ENCODE data around the gene MZB1. TPM values are rescaled to one million over a fixed set of nuclear protein-coding genes. Genes with fewer than 3 reads are reported as not detected.

MZB1 gene
- total and polyA plus RNA-seq, 2 of the 13 experiments (the other 11 are each of a cell fraction or from before 2014, with no cell fraction given) = 0.31 to 0.40 TPM

DNA sequence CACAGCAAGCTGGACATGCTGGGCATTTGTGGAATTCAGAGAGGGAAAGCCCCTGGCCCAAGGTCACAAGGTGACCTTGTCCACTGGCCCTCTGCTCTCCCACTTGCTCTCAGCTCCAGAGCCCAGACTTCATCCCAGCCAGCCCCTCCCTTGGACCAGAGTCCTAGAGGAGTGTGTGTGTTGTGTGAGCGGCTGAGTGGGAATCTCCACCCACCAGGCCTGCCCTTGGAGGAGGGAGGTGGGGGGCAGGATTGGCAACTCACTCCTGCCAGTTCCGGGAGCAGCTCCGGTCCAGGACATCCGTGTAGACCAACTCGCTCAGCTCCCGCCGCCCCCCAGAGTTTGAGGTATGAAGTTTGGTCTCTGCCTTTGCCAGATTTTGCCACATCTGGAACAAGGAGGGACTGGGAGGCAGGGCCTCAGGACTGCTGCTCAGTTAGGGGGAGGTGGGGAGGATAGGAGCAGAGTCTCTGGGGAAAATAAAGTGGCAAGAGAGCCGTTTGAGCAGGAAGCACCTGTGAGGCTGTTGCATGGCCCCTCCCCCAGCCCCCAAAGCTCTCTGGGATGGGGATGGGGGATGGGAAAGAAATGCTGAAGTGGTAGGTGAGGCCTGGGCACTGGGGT is 1.4 kb downstream of the MZB1 start (continued):
- no peak for TF ChIP-seq RFX5 (IDR thresholded peaks at IDR 0.05; ENCODE audit: low read depth, low read length)
- peak; percentile 20; the same call in 1 of the 2 replicates for TF ChIP-seq KDM4B (CRISPR knock-in tag; IDR thresholded peaks at IDR 0.05)
- TF ChIP-seq, protein P1, sequence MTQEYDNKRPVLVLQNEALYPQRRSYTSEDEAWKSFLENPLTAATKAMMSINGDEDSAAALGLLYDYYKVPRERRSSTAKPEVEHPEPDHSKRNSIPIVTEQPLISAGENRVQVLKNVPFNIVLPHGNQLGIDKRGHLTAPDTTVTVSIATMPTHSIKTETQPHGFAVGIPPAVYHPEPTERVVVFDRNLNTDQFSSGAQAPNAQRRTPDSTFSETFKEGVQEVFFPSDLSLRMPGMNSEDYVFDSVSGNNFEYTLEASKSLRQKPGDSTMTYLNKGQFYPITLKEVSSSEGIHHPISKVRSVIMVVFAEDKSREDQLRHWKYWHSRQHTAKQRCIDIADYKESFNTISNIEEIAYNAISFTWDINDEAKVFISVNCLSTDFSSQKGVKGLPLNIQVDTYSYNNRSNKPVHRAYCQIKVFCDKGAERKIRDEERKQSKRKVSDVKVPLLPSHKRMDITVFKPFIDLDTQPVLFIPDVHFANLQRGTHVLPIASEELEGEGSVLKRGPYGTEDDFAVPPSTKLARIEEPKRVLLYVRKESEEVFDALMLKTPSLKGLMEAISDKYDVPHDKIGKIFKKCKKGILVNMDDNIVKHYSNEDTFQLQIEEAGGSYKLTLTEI (CRISPR knock-in tag; conservative IDR thresholded peaks at IDR 0.05) = no peak
- TF ChIP-seq IKZF4 (CRISPR knock-in tag; IDR thresholded peaks at IDR 0.05; ENCODE audit: borderline replicate concordance, low read depth, not compliant biosample characterization) = no peak
- TF ChIP-seq SRSF4 (IDR thresholded peaks at IDR 0.05; ENCODE audit: low read depth, low read length, poor library complexity, severe bottlenecking) = no peak
- TF ChIP-seq, protein P2, sequence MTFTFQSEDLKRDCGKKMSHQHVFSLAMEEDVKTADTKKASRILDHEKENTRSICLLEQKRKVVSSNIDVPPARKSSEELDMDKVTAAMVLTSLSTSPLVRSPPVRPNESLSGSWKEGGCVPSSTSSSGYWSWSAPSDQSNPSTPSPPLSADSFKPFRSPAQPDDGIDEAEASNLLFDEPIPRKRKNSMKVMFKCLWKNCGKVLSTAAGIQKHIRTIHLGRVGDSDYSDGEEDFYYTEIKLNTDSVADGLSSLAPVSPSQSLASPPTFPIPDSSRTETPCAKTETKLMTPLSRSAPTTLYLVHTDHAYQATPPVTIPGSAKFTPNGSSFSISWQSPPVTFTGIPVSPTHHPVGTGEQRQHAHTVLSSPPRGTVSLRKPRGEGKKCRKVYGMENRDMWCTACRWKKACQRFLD (CRISPR knock-in tag; IDR thresholded peaks at IDR 0.05; ENCODE audit: borderline replicate concordance) = no peak
- TF ChIP-seq ZNF629 (CRISPR knock-in tag; conservative IDR thresholded peaks at IDR 0.05) = no peak
- no peak for TF ChIP-seq ZNF207 (IDR thresholded peaks at IDR 0.05; ENCODE audit: borderline replicate concordance)
- TF ChIP-seq ZNF256 (CRISPR knock-in tag; conservative IDR thresholded peaks at IDR 0.05) = no peak
- 0 out of 2 replicates have a peak, but pooled peaks have one; percentile 29 for TF ChIP-seq MIER2 (CRISPR knock-in tag; IDR thresholded peaks at IDR 0.05)
- peak; percentile 84 for TF ChIP-seq HNRNPL (IDR thresholded peaks at IDR 0.05; ENCODE audit: low read depth, low read length)
- no peak for TF ChIP-seq ZNF124 (CRISPR knock-in tag; IDR thresholded peaks at IDR 0.05)
- TF ChIP-seq, protein P3, sequence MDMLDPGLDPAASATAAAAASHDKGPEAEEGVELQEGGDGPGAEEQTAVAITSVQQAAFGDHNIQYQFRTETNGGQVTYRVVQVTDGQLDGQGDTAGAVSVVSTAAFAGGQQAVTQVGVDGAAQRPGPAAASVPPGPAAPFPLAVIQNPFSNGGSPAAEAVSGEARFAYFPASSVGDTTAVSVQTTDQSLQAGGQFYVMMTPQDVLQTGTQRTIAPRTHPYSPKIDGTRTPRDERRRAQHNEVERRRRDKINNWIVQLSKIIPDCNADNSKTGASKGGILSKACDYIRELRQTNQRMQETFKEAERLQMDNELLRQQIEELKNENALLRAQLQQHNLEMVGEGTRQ (IDR thresholded peaks at IDR 0.05; ENCODE audit: low read depth, low read length) = no peak
- TF ChIP-seq, protein P3 (CRISPR knock-in tag; IDR thresholded peaks at IDR 0.05; ENCODE audit: borderline replicate concordance) = no peak
- no peak for TF ChIP-seq FOSL2 (CRISPR knock-in tag; IDR thresholded peaks at IDR 0.05)
- TF ChIP-seq ZNF101 (CRISPR knock-in tag; IDR thresholded peaks at IDR 0.05; ENCODE audit: borderline replicate concordance, low read depth) = no peak
- no peak for TF ChIP-seq ZNF24 (IDR thresholded peaks at IDR 0.05)
- TF ChIP-seq JDP2 (CRISPR knock-in tag; IDR thresholded peaks at IDR 0.05; ENCODE audit: borderline replicate concordance) = no peak
- no peak for TF ChIP-seq GABPA (IDR thresholded peaks at IDR 0.05; ENCODE audit: low read depth, low read length)
- no peak for TF ChIP-seq GABPA (CRISPR knock-in tag; IDR thresholded peaks at IDR 0.05; ENCODE audit: low read depth)
- TF ChIP-seq ZNF605 (CRISPR knock-in tag; IDR thresholded peaks at IDR 0.05) = no peak
- TF ChIP-seq ZNF792 (CRISPR knock-in tag; IDR thresholded peaks at IDR 0.05) = no peak
- TF ChIP-seq, protein P4, sequence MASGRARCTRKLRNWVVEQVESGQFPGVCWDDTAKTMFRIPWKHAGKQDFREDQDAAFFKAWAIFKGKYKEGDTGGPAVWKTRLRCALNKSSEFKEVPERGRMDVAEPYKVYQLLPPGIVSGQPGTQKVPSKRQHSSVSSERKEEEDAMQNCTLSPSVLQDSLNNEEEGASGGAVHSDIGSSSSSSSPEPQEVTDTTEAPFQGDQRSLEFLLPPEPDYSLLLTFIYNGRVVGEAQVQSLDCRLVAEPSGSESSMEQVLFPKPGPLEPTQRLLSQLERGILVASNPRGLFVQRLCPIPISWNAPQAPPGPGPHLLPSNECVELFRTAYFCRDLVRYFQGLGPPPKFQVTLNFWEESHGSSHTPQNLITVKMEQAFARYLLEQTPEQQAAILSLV (CRISPR knock-in tag; IDR thresholded peaks at IDR 0.05; ENCODE audit: borderline replicate concordance) = no peak
- no peak for TF ChIP-seq ZNF180 (CRISPR knock-in tag; IDR thresholded peaks at IDR 0.05; ENCODE audit: borderline replicate concordance, low read depth)
